Kidney tubule cell (primary cell): Measurements from ENCODE around the gene RAP1A.

Experiments
- DNase-seq: peaks from one replicate; pipeline ENCODE4 v3.0.0-alpha.2; 2018; ENCODE audit warnings: low spot score

Gene RAP1A

DNA sequence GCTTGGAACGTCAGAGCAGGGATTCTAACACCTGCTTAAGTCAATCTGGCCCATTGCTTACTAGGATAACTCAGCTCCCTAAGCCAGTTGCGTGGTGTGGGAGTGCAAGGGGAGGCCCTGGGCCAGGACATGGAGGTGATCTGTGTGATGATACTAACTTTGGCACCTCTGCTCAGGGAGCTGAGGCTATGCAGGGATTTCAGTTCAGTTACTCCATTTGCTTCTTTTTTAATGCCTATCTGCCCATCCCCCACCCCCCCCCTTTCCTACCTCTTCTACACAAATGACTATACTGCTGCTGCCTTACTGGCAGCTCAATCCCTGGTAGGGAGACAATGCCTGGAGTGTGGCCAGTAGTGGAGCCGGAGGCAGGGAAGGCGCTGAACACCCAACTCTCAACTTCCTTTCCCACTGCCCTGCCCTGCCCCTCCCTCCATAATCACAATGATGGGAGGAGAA, 100.1 kb downstream of the RAP1A start:
- no peak for DNase-seq

DNA sequence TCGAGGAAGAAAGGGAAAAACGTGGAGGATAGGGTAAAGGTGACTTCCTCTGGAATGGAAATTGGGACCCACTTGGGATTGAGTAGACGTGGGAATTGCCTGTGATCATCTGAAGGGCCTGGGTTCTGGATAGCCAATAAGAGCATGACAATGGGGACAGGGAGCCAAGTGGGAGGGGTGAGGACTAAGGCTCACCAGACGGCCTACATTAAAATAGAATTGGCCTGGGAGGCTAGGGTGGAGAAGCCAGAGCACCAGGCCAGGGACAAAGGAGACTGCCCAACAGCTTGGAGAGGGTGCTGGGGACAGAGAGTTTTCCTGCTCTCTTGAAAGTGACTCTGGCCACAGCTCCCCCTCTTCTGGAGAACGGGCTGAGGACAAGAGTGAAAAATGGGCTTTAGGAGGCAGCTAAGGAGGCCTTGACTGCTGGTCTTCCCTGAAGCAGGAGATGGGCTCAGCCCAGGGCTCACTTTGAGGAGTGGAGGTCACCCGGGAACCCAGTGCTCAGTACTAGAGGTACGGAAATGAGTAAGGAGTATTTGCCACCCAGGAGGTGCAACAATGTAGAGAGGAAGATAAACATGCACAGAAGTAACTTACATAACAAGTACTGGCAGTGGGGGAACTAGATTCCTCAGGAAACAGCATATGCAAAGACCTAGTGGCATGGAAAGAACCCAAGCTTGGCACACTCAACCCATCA, 100.8 kb downstream of the RAP1A start:
- DNase-seq: no peak

DNA sequence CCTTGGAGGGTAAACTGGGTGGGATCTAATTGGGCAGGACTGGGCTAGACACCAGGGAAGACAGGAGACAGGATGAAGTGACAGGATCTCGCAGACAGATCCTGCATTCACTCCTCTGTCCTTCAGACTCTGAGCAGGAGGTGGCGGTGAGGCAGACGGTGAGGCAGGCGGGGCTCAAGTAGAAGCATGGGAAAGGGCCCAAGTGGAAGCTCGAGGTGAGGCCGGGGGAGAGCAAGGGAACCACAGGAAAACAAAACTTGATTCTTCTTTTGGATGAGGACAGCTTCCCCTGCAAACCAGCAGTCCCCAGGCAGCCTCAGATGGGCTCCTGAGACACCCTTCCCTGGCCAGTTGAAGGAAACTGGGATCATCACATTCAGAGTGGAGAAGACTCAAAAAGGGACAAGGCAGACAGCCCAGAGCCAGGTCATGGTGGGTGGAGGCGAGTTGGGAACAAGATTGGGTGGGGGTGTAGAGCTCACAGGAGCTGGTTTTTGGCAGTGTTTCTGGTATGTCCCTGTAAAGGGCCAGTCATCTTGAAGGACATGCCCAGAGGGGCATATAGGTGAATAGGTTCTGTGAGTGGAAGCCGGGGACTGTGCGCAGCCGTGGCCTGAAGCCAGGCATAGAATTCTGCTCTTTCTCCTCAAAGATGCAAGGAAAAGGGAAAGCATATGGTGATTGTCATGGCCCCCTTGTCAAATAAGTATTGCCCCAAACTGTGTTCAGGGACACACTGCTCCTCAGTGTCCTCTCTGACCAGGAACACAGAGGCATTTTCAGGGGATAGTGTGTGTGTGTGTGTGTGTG, 101.6 kb downstream of the RAP1A start:
- no peak for DNase-seq

- no peak for DNase-seq
These were observed 103.7 kb downstream of the RAP1A start for GRCh38 chr1:111723091-111723806.

GRCh38 chr1:111723871-111724270, 104.3 kb downstream of the RAP1A start:
- DNase-seq: no peak

DNA sequence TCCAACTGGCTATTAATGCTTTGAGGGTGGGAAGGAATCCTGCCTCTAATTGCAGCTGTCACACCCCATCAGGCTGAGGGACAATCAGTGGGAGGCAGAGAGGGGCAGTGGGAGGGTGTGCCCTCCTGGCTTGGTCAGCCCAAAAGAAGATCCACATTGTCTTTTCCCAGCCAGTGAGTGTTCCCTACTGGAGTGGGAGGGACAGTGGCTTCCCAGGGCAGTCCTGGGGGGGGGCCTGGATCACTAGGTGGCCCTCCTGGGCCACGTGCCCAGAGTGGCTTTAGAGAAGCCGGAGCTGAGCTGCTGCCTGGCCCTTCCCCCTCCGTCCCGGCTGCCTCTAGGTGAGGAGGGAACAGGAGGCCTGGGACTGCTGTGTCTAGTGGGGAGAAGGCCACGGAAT, 105.6 kb downstream of the RAP1A start:
- no peak for DNase-seq

GRCh38 chr1:111727056-111727455, 107.5 kb downstream of the RAP1A start:
- DNase-seq: no peak

- no peak for DNase-seq
These were observed 109.8 kb downstream of the RAP1A start for GRCh38 chr1:111729271-111729921.

GRCh38 chr1:111729946-111730681, 110.5 kb downstream of the RAP1A start:
- peak; percentile 17 for DNase-seq

DNA sequence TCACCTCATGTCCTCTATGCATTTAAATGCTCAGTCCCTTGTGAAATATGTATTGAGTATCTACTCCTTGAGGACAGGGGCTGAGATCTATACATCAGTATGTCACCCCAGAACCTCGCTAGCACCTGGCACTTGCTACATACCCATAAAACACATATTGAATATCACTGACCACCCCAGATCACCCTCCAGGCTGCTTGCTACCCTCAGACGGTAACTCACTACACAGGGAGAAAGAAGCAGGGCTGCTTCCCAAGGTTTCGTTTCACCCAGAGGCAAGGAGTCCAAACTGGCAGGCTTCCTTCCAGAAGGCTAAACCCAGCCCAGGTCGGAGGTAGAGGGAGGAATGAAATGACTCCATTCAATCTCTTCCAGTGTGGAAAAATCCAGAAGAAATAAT, 111.1 kb downstream of the RAP1A start:
- no peak for DNase-seq

GRCh38 chr1:111731956-111732355, 112.4 kb downstream of the RAP1A start:
- DNase-seq: no peak

DNA sequence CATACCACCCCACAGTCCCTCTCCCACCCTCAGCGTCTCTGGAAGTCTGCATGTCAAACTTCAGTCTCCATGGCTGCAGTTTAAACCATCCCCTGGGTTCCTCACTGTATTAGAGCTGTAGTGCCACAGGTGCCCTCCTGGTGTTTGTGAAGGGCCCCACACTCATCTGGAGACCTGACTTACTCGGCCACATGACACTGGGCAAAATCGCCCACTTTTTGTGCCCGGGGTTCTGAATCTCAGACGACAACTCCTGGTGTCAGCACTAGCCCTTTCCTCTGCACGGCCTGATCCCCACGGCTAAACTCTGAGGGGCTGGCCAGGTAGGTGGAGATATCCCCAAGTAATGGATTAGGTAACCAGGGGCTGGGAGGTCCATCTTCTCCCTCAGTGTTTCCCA, 113.1 kb downstream of the RAP1A start:
- no peak for DNase-seq

GRCh38 chr1:111733183-111733991, 113.8 kb downstream of the RAP1A start:
- peak; percentile 79 for DNase-seq

- DNase-seq: no peak
These were observed 114.4 kb downstream of the RAP1A start for GRCh38 chr1:111733992-111734341.

GRCh38 chr1:111734426-111734825, 114.8 kb downstream of the RAP1A start:
- DNase-seq: no peak

DNA sequence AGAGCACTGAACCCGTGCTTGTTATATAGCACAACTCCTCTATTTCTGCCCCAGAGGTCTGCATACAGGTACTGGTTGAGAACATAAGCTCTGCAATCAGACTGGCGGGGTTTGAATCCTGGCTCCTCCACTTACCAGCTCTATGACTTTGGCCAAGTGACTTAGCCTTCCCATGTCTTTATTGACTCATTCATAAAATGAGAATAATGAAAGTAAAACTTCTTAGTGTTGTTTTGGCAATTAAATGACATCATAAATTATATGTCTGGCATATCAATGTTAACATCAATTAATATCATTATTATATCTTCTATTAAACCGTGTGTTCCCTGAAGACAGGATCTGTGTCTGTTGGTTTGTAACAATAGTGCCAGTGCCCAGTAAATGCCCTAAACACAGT, 115.3 kb downstream of the RAP1A start:
- no peak for DNase-seq

DNA sequence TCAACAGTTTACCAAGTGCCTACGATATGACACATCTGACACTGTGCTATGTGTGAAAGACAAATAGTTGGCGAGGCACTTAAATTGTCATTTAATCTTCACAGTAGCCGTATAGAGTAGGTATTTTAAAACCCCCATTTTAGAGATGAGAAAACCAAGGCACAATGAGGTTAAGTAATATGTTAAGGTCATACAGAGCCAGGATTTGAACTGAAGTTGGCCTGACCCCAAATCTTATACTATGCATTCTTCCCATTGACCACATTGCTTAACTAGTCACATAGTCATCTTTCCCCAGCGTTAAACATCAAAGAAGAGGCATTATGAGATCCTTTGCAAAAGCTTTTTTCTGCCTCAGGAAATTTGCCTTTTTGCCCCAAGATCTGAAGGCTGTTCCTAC, 115.7 kb downstream of the RAP1A start:
- DNase-seq: no peak

- DNase-seq: no peak
These were observed 116.4 kb downstream of the RAP1A start for GRCh38 chr1:111735858-111736544.

- peak; percentile 27 for DNase-seq
These were observed 117.1 kb downstream of the RAP1A start for GRCh38 chr1:111736548-111737215.
